ENCODE data around the gene SOX2.

SOX2 gene

GRCh38 chr3:181711325-181712135 lies at the start of gene SOX2:
Gene SOX2 (plus strand): TSS chr3:181711925. CDS start chr3:181712361, 436 bp downstream.
- DNase-seq (ENCODE audit: low spot score): no peak

GRCh38 chr3:181683563-181683962 lies 28.2 kb upstream of the SOX2 start:
- no peak for DNase-seq (ENCODE audit: low spot score)

DNA sequence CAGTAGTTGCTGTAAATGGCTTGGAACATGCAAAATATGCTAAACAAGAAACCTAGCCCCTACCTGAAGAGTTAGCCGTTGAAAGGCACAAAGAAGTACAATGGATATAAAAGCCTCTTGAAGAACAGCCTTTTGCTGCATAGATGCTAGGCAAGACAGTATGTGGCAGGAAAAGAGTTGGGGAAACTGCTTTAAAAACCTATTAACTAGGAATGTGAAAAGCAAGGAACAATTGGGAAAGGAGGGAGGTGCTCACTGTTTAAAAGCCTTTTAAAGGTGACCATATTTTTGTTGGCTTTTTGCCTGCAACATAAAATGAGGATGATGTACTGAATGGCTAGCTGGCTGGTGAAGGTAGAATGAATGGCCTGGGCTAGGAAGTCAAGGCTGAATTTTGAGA lies 24.5 kb upstream of the SOX2 start:
- no peak for DNase-seq (ENCODE audit: low spot score)

GRCh38 chr3:181687731-181688130 lies 24.0 kb upstream of the SOX2 start:
- no peak for DNase-seq (ENCODE audit: low spot score)

DNA sequence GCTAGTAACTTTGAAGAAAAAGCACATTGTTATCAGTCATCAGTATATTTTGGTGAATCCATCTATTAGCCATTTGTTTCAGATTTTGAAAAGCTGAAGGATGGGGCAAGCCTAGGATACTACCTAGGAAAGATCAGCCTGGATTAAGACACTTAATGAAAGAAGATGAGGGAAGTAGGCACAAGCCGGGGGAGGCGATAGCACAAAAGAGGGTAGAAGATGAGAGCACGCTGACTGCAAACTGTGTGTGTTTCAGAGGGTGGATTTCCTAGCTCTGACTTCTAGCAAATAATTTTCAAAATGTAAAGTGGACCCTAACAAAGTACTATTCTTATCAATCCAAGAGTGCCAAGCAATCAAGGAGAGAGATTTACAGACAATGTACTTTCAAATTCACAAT lies 22.2 kb upstream of the SOX2 start:
- DNase-seq (ENCODE audit: low spot score): no peak

GRCh38 chr3:181690769-181691168 lies 21.0 kb upstream of the SOX2 start:
- DNase-seq (ENCODE audit: low spot score): no peak

- DNase-seq (ENCODE audit: low spot score): no peak
These were observed 19.8 kb upstream of the SOX2 start for GRCh38 chr3:181691901-181692300.

- DNase-seq (ENCODE audit: low spot score): no peak
These were observed 19.2 kb upstream of the SOX2 start for GRCh38 chr3:181692311-181693145.

- DNase-seq (ENCODE audit: low spot score): no peak
These were observed 18.4 kb upstream of the SOX2 start for GRCh38 chr3:181693280-181693679.

DNA sequence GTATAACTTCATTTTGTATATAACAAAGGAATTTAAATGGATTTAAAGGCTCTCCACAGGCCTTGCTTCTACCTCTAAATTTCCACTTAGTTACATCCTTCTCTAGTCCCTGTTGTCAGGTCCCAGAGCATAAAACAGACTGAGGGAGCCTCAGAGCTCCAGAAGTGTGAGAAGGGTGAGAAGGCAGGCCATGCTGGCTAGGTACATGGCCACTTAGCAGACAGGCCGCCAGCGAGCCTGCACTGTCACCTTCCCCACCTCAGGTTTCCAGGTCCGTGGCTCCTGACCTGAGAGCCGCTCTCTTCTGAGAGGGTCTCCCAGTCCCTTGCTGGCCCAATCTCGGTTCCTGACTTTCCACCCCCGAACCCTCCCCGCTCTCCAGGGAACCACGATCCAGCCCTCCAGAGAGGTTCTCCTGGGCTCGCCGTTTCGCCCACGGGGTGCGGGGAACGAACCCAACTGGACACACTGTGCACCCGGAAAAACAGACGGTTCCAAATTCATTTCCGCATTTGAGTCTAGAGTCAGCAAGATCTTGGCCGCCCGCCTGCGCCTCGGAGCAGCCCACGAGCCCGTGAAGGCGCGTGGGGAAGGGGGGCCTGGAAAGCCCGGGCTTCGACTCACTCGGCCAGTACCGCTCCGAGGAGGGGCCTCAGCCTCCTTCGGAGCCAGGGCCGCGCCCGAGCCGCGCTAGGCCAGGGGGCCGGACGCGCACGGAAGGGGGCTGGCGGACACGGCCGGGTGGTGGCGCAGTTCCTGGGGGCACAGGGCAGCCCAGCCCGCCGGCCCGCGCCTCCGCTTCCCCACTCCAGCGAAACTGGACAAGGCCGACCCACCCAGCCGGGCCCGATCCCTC lies 16.7 kb upstream of the SOX2 start:
- DNase-seq (ENCODE audit: low spot score): no peak

DNA sequence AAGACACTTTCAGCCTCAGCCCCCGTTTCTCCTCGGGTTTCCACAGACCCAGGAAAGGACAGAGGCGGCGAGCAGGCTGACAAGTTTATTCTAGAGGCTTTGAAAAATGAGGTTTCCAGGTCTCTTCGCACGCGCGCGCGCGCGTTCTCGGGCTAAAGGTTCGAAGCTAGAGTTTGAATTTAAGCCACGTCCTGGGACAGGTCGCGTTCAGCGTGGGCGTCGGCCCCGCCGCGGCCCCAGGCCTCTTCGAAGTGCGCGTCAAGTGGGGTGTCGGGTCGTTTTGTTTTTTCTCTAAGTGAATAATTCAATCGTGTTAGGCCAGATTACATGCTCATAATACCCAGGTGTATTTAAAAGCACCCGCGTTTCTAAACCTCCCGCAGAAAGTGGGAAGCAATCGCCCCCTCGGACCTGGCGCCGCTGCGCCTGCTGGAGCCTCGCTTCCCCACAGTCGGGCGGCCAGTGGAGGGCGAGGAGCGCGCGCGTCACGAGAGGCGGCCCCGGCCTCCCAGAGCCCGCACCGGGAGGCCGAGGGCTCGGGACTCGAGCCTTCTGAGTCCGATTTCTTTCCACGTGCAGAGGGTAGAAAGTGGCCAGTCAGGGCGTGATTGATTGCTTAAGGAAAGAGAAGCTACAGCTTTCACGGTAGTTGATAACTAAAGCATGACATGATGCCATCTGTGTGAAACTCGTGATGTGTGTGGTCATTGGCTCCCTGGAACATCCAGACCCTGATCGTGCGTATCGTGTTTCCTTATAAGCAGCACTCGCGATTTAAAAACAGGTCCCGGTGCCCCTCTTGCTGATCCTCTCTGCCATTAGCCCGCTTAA lies 15.8 kb upstream of the SOX2 start:
- DNase-seq (ENCODE audit: low spot score): no peak

GRCh38 chr3:181696626-181697230 lies 15.0 kb upstream of the SOX2 start:
- no peak for DNase-seq (ENCODE audit: low spot score)

GRCh38 chr3:181698263-181698954 lies 13.3 kb upstream of the SOX2 start:
- no peak for DNase-seq (ENCODE audit: low spot score)

- no peak for DNase-seq (ENCODE audit: low spot score)
These were observed 12.4 kb upstream of the SOX2 start for GRCh38 chr3:181699171-181699903.

GRCh38 chr3:181700168-181701087 lies 11.3 kb upstream of the SOX2 start:
- peak; percentile 63 for DNase-seq (ENCODE audit: low spot score)

GRCh38 chr3:181701096-181701495 lies 10.6 kb upstream of the SOX2 start:
- no peak for DNase-seq (ENCODE audit: low spot score)

GRCh38 chr3:181703601-181704420 lies 7.9 kb upstream of the SOX2 start:
- no peak for DNase-seq (ENCODE audit: low spot score)

Measured in hematopoietic multipotent progenitor cell treated with erythropoietin and hydrocortisone succinate and interleukin-3 and kit ligand, for 15 days (in vitro differentiated cells).